Stomach smooth muscle (tissue), 2 donors: Measurements from ENCODE around the gene HOXB2.
A peak's percentile ranks its signal among the peaks of the same experiment; 100 is the strongest.

Experiments
- H3K27ac ChIP-seq: one replicate; pipeline ENCODE4 v1.7.0; 2013; ENCODE audit warnings: mild to moderate bottlenecking, low read length, inconsistent platforms
- H3K27me3 ChIP-seq, 2 donors: one replicate each; pipeline ENCODE4 v1.7.0; 2013; ENCODE audit warnings: low read length in 2 of 2; ENCODE audit not compliant: insufficient read depth in 2 of 2, control insufficient read depth in 1 of 2
- H3K36me3 ChIP-seq, 2 donors: one replicate each; pipeline ENCODE4 v1.7.0; 2013; ENCODE audit warnings: low read length in 2 of 2; ENCODE audit not compliant: control insufficient read depth in 2 of 2, insufficient read depth in 2 of 2
- H3K4me1 ChIP-seq: one replicate; pipeline ENCODE4 v1.7.0; 2013; ENCODE audit warnings: low read length; ENCODE audit not compliant: control insufficient read depth, insufficient read depth
- H3K4me3 ChIP-seq, 2 donors: one replicate each; pipeline ENCODE4 v1.7.0; 2013; ENCODE audit warnings: low read length in 2 of 2
- H3K9ac ChIP-seq, 2 donors: one replicate each; pipeline ENCODE4 v1.7.0; 2013; ENCODE audit warnings: low read length in 2 of 2, mild to moderate bottlenecking in 1 of 2
- H3K9me3 ChIP-seq, 2 donors: one replicate each; pipeline ENCODE4 v1.7.0; 2013; ENCODE audit warnings: low read length in 2 of 2; ENCODE audit not compliant: control insufficient read depth in 2 of 2
- donor health status: healthy.
- donor health status: Pancreatic carcinoma.

Gene HOXB2

GRCh38 chr17:48545022-48545375 lies at the start of gene HOXB2:
TSS of gene HOXB2 (minus strand) at chr17:48545109. CDS start at chr17:48544911, 198 bp downstream.
- H3K27me3 ChIP-seq, result no peaks in the 10 kb centered on the region
- H3K27ac ChIP-seq, result peak within 1 kb of the TSS; percentile 97
- peak within 1 kb of the TSS; percentile 90 to 95 for H3K9ac ChIP-seq
- H3K9me3 ChIP-seq, result no peaks in the 10 kb centered on the region
- H3K4me1 ChIP-seq, result peaks cover 65% of the 10 kb centered on the region
- peak within 1 kb of the TSS; percentile 93 to 96 for H3K4me3 ChIP-seq
- H3K36me3 ChIP-seq, result peaks cover under 1 to 3% of the 10 kb centered on the region in 2 donors

- H3K27ac ChIP-seq, result no peak overlapping the region
- peak overlapping the region; percentile 59 to 79 for H3K4me3 ChIP-seq
- H3K27me3 ChIP-seq, result peaks cover 43 to 92% of the 10 kb centered on the region in 2 donors
- H3K9ac ChIP-seq, result peak overlapping the region in 1 of 2 donors; percentile 29
- peaks cover 56% of the 10 kb centered on the region for H3K4me1 ChIP-seq
- no peaks in the 10 kb centered on the region for H3K36me3 ChIP-seq
- H3K9me3 ChIP-seq, result no peaks in the 10 kb centered on the region
Observed at GRCh38 chr17:48593840-48594537, 49.1 kb upstream of the HOXB2 start.

GRCh38 chr17:48593126-48593829 lies 48.4 kb upstream of the HOXB2 start, which contains the start of gene HOXB5:
TSS of gene HOXB5 (minus strand) at chr17:48593779. CDS start at chr17:48593682, 97 bp downstream.
- H3K9ac ChIP-seq, result peak within 1 kb of the TSS; percentile 44 to 68

GRCh38 chr17:48592577-48592976 lies 47.7 kb upstream of the HOXB2 start:
- H3K9ac ChIP-seq, result peak overlapping the region; percentile 9 to 68
- H3K27ac ChIP-seq, result peak overlapping the region; percentile 37
- H3K36me3 ChIP-seq, result no peaks in the 10 kb centered on the region
- H3K4me1 ChIP-seq, result peaks cover 47% of the 10 kb centered on the region
- H3K9me3 ChIP-seq, result no peaks in the 10 kb centered on the region
- peak overlapping the region; percentile 46 to 79 for H3K4me3 ChIP-seq
- H3K27me3 ChIP-seq, result peaks cover 33 to 87% of the 10 kb centered on the region in 2 donors

More at GRCh38 chr17:48593126-48593829, 48.4 kb upstream of the HOXB2 start, which contains the start of gene HOXB5:
- Histone ChIP-seq H3K9me3 (no peaks in the 10 kb centered on the region), H3K4me1 (peaks cover 54% of the 10 kb centered on the region), H3K27me3 (peaks cover 35 to 88% of the 10 kb centered on the region in 2 donors), H3K36me3 (no peaks in the 10 kb centered on the region), H3K27ac (peak within 1 kb of the TSS; percentile 37), H3K4me3 (peak within 1 kb of the TSS; percentile 59 to 79)

GRCh38 chr17:48592057-48592514 lies 47.2 kb upstream of the HOXB2 start:
- H3K27me3 ChIP-seq, result peaks cover 28 to 82% of the 10 kb centered on the region in 2 donors
- no peak overlapping the region for H3K9ac ChIP-seq
- no peaks in the 10 kb centered on the region for H3K36me3 ChIP-seq
- no peaks in the 10 kb centered on the region for H3K9me3 ChIP-seq
- H3K27ac ChIP-seq, result no peak overlapping the region
- peak overlapping the region in 1 of 2 donors; percentile 79 for H3K4me3 ChIP-seq
- H3K4me1 ChIP-seq, result peaks cover 46% of the 10 kb centered on the region

GRCh38 chr17:48591255-48592056 lies 46.5 kb upstream of the HOXB2 start:
- Histone ChIP-seq H3K27me3 (peaks cover 22 to 75% of the 10 kb centered on the region in 2 donors), H3K4me3 (peak overlapping the region in 1 of 2 donors; percentile 79), H3K36me3 (no peaks in the 10 kb centered on the region), H3K9me3 (no peaks in the 10 kb centered on the region), H3K9ac (peak overlapping the region in 1 of 2 donors; percentile 55), H3K4me1 (peaks cover 44% of the 10 kb centered on the region), H3K27ac (peak overlapping the region; percentile 37)

GRCh38 chr17:48590607-48591161 lies 45.8 kb upstream of the HOXB2 start:
- H3K4me3 ChIP-seq, result peak overlapping the region in 1 of 2 donors; percentile 65
- H3K9ac ChIP-seq, result peak overlapping the region in 1 of 2 donors; percentile 51
- H3K27ac ChIP-seq, result peak overlapping the region; percentile 31
- peaks cover 46% of the 10 kb centered on the region for H3K4me1 ChIP-seq
- peaks cover 15 to 71% of the 10 kb centered on the region in 2 donors for H3K27me3 ChIP-seq
- H3K36me3 ChIP-seq, result no peaks in the 10 kb centered on the region
- H3K9me3 ChIP-seq, result no peaks in the 10 kb centered on the region

GRCh38 chr17:48589831-48590606 lies 45.1 kb upstream of the HOXB2 start, which contains the start of gene HOXB3:
TSS of gene HOXB3 (minus strand) at chr17:48590241. CDS start at chr17:48552474, 37,767 bp downstream.
- H3K4me1 ChIP-seq, result peaks cover 50% of the 10 kb centered on the region
- peak within 1 kb of the TSS in 1 of 2 donors; percentile 51 for H3K9ac ChIP-seq
- H3K9me3 ChIP-seq, result no peaks in the 10 kb centered on the region
- peak within 1 kb of the TSS; percentile 16 to 65 for H3K4me3 ChIP-seq
- no peaks in the 10 kb centered on the region for H3K36me3 ChIP-seq
- H3K27me3 ChIP-seq, result peaks cover 10 to 65% of the 10 kb centered on the region in 2 donors
- peak within 1 kb of the TSS; percentile 37 for H3K27ac ChIP-seq

GRCh38 chr17:48589060-48589830 lies 44.3 kb upstream of the HOXB2 start:
- Histone ChIP-seq H3K27ac (peak overlapping the region; percentile 31), H3K4me3 (peak overlapping the region; percentile 16 to 65), H3K27me3 (peaks cover 5 to 57% of the 10 kb centered on the region in 2 donors), H3K9me3 (no peaks in the 10 kb centered on the region), H3K36me3 (no peaks in the 10 kb centered on the region), H3K9ac (peak overlapping the region in 1 of 2 donors; percentile 47), H3K4me1 (peaks cover 51% of the 10 kb centered on the region)
